Esophagus (tissue), 2 donors: ENCODE data around the gene LRRC66. TPM values are rescaled to one million over a fixed set of nuclear protein-coding genes. Genes with fewer than 3 reads are reported as not detected.

Source experiments
- H3K27ac ChIP-seq, 2 donors: one replicate each; pipeline ENCODE4 v1.5.1; 2013; ENCODE audit warnings: low read depth in 2 of 2, mild to moderate bottlenecking in 2 of 2, inconsistent platforms in 1 of 2, low read length in 1 of 2, moderate library complexity in 1 of 2
- H3K27me3 ChIP-seq, 2 donors: one replicate each; pipeline ENCODE4 v1.6.1; 2013; ENCODE audit warnings: low read length in 2 of 2, control low read depth in 1 of 2, mild to moderate bottlenecking in 1 of 2; ENCODE audit not compliant: insufficient read depth in 2 of 2, control insufficient read depth in 1 of 2
- H3K36me3 ChIP-seq, 2 donors: one replicate each; pipeline ENCODE4 v1.6.1; 2013; ENCODE audit warnings: low read length in 1 of 2; ENCODE audit not compliant: control insufficient read depth in 2 of 2, insufficient read depth in 2 of 2
- H3K4me1 ChIP-seq, 2 donors: one replicate each; pipeline ENCODE4 v1.6.1; 2013; ENCODE audit warnings: low read length in 1 of 2; ENCODE audit not compliant: control insufficient read depth in 2 of 2, insufficient read depth in 2 of 2
- H3K4me3 ChIP-seq, 2 donors: one replicate each; pipeline ENCODE4 v1.5.1; 2013; ENCODE audit warnings: low read length in 2 of 2, mild to moderate bottlenecking in 2 of 2, low read depth in 1 of 2, moderate library complexity in 1 of 2
- H3K9me3 ChIP-seq, 2 donors: one replicate each; pipeline ENCODE4 v1.6.1; 2013; ENCODE audit warnings: mild to moderate bottlenecking in 2 of 2, low read depth in 1 of 2, low read length in 1 of 2, moderate library complexity in 1 of 2; ENCODE audit not compliant: control insufficient read depth in 2 of 2, insufficient read depth in 1 of 2
- WGBS, 2 donors: extraction: QIAGEN DNeasy Blood & Tissue Kit; methylation state at CpG; one replicate each; pipeline ENCODE4 v1.1.7; 2013; 5-methylcytosine and 5-hydroxymethylcytosine counted together
- polyA plus RNA-seq, 2 donors: library from polyadenylated mRNA; stranded (reverse); fragments of 200-250 nt; gene quantifications; one replicate each; pipeline ENCODE4 v1.2.3, GENCODE V29; 2013
- donor health status: healthy with polysubstance abuse.
- donor health status: Bipolar disorder and iron deficiency.

Gene LRRC66
- polyA plus RNA-seq, 2 donors: 0.11 to 0.12 TPM

DNA sequence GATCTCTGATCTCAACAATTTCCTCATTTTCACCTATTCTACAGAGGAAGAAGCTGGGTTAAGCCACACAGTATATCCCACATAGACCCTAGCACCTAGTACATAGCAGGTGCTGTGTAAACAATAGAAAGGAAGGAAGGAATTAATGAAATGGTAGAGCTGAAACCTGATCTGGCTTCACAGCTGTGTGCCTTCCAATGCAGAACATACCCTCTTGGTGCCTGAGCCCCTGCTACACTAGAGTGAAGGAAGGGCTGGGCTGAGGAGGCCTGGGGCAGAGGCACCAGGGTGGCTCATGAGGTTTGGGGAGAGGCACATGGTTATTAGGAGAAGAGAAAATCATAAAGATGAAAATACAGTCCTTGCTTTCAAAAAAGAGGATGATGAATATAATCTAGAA is 21.3 kb downstream of the LRRC66 start:
- Histone ChIP-seq H3K4me3 (no peak overlapping the region), H3K36me3 (no peaks in the 10 kb centered on the region), H3K9me3 (peaks cover 0 to 3% of the 10 kb centered on the region in 2 donors), H3K27ac (no peak overlapping the region), H3K27me3 (no peaks in the 10 kb centered on the region), H3K4me1 (no peaks in the 10 kb centered on the region)

DNA sequence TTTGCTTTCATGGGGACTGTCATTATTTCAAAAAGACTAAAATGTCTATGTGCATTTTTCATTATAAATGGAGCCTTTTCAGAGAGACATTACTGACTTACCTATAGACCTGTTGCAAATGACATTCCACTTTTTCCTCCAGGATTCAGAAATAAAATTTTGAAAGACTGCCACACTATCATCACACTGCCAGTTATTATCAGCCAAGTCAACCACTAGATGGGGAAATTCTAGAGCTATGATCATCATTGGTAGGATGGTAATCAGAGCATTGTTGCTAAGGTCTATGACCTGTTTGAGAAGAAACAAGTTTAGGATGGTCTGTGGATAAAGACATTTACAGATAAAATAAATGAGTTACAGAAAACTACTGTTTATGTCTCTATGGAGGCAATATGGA is 22.5 kb downstream of the LRRC66 start:
- no peak overlapping the region for H3K4me3 ChIP-seq
- no peaks in the 10 kb centered on the region for H3K27me3 ChIP-seq
- no peak overlapping the region for H3K27ac ChIP-seq
- H3K36me3 ChIP-seq: no peaks in the 10 kb centered on the region
- no peaks in the 10 kb centered on the region for H3K4me1 ChIP-seq
- H3K9me3 ChIP-seq: peaks cover 0 to 3% of the 10 kb centered on the region in 2 donors

DNA sequence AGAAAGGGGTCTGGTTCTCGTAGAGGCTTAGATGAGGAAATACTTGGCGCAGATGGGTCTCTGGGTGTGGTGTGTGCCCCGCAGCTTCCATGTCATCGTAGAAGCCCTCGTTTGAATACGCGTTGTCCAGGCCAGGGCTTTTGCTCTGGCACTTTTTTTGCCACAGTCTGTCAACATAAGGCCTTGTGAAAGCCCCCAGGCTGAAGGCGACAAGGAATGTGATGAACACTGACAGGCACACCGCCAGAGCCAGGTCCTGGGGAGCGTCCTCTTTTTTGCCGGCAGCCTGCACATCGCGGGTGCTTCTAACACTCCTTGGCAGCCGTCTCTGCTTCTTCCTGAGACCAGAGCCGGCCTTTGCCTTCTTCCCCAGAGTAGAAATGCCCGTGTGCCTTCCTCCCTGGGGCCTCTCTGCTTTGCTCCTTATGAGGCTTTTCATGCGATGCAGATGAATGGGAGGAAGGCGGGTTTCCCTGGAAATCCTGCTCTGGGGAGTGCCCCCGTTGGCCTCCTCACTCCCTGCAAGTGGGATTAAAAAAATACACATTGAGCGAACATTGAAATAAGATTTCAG is 24.4 kb downstream of the LRRC66 start:
- H3K4me3 ChIP-seq: no peak overlapping the region
- no peaks in the 10 kb centered on the region for H3K36me3 ChIP-seq
- no peak overlapping the region for H3K27ac ChIP-seq
- peaks cover 0 to 3% of the 10 kb centered on the region in 2 donors for H3K9me3 ChIP-seq
- 67 to 70% methylated on average over 20 of the region's 20 CpGs for WGBS, 2 donors
- H3K4me1 ChIP-seq: no peaks in the 10 kb centered on the region
- H3K27me3 ChIP-seq: no peaks in the 10 kb centered on the region

DNA sequence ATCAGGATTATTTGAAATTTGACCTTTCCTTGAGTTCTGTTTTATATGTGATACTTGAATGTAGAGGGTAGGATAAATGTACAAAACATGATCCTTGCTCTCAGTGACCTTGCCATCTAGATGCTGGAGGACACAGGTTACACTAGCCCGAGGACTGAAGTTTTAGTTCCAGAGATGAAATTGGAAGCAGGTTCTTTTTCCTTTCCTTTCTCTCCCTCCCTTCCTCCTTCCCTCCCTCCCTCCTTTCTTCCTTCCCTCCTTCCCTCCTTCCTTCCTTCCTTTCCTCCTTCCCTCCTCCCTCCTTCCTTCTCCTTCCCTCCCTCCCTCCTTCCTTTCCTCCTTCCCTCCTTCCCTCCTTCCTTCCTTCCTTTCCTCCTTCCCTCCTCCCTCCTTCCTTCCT is 54.3 kb downstream of the LRRC66 start:
- Histone ChIP-seq H3K27ac (no peak overlapping the region), H3K4me3 (no peak overlapping the region), H3K27me3 (no peaks in the 10 kb centered on the region), H3K9me3 (no peaks in the 10 kb centered on the region), H3K36me3 (no peaks in the 10 kb centered on the region), H3K4me1 (no peaks in the 10 kb centered on the region)
- 74 to 94% methylated on average over 1 of the region's 1 CpG for WGBS, 2 donors

DNA sequence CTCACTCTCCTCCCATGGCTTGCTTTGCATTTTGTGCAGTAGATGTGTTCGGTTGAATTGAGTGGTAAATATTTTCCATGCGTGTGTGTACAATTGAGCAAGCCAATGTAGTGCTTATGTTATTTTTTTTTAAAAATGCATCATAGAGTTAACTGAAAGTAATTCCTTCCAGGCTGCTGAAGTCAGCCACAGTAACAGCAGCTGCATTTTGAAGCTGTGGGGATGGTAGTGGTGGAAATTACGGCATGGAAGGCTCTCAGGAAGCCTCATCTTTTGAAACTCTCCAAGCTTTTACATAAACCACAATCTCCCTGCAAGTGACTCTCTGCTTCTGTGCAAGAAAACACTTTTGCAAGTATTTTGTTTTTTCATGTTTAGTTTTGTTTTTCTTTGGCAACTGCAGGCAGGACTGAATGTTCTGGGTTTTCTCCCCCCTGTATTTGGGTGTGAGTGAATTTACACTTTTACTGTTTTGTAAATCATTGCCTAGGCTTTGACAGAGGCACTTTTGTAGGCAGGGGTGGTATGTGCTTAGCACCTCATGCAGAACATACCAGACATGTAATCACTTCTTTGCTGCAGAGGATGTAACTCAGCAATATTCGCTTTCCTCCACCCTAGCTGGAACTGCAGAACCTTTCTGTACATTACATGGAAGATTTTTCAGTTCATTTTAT is 56.2 kb downstream of the LRRC66 start:
- H3K4me1 ChIP-seq: no peaks in the 10 kb centered on the region
- no peaks in the 10 kb centered on the region for H3K9me3 ChIP-seq
- 72 to 74% methylated on average over 4 of the region's 4 CpGs for WGBS, 2 donors
- H3K36me3 ChIP-seq: no peaks in the 10 kb centered on the region
- H3K27me3 ChIP-seq: no peaks in the 10 kb centered on the region
- no peak overlapping the region for H3K4me3 ChIP-seq
- H3K27ac ChIP-seq: no peak overlapping the region

DNA sequence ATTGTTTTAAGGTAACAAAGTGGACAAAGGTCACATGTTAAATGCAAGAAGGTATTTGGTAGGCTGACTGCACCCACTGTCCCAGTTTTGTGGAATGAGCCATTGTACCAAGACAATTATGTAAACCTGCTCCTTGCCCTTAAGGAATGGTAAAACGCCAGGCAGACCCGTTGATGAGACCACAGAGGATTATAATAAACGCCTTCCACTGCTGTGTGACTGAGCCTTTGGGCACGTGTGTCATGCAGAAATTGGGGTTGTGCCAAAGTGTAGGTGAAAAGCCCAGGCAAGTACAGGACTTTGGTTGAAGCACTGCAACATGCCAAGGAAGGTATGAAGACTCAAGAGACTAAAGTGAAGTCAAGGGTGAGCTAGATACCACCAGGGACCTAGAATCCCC is 59.7 kb downstream of the LRRC66 start:
- H3K4me3 ChIP-seq: no peak overlapping the region
- H3K27ac ChIP-seq: no peak overlapping the region
- H3K4me1 ChIP-seq: no peaks in the 10 kb centered on the region
- WGBS, 2 donors: 24 to 39% methylated on average over 4 of the region's 4 CpGs
- H3K27me3 ChIP-seq: no peaks in the 10 kb centered on the region
- H3K36me3 ChIP-seq: no peaks in the 10 kb centered on the region
- H3K9me3 ChIP-seq: no peaks in the 10 kb centered on the region

DNA sequence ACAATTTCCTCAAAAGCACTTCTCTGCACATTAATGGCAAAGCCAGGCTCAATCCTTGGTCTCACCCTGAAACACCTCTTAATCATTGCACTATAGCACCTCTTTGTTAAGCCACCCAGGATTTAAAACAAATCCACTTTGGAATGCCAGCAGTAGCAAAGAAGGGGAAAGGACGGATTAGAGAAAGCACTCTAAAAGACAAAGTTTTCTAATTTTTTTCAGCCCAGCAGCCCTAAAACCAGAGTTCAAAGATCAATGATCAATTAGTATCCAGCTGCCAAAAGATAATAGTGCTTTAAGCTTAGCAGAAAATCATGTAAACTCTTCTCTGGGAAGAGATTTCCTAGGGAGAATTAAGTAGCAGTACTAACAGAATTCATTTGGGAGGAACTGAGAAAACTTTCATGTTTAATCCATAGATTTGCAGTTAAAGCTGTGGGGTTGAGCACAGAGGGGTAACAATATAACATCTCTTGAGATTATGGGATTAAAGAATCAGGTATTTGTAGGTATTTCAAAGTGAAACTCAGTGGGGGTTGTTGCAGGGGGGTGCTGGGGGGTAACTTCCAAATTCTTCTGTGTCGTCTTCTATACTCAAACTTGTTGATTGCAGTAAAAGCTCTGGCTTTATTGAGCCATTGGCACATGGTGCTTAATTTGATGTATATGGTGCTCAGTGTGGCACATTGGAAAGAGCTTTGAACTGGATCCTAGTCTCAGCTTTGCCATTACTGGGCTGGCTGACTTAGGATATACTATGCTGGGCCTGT is 61.8 kb downstream of the LRRC66 start:
- Histone ChIP-seq H3K9me3 (no peaks in the 10 kb centered on the region), H3K36me3 (no peaks in the 10 kb centered on the region), H3K4me1 (no peaks in the 10 kb centered on the region), H3K27me3 (no peaks in the 10 kb centered on the region), H3K27ac (no peak overlapping the region), H3K4me3 (no peak overlapping the region)
- WGBS, 2 donors: 69 to 71% methylated on average over 2 of the region's 2 CpGs

Other genes starting within 250 kb of the LRRC66 start
- 1 to 10 TPM; 9.2 to 9.7 TPM for gene DCUN1D4, start 177.2 kb downstream of the LRRC66 start, polyA plus RNA-seq
- gene SGCB, start 17.9 kb upstream of the LRRC66 start, polyA plus RNA-seq: 1 to 10 TPM; 2.3 to 5.9 TPM
- 1 to 10 TPM; 2.5 to 3.2 TPM for gene SPATA18, start 30.9 kb upstream of the LRRC66 start, polyA plus RNA-seq